HG03521 (cell line): ENCODE measurements around the gene WDR90.

Experiments used
- ATAC-seq: cut with Tn5 transposase; IDR thresholded peaks from one replicate; pipeline ENCODE4 v1.9.1; 2021; ENCODE audit warnings: mild to moderate bottlenecking, moderate library complexity; ENCODE audit not compliant: unreplicated experiment

Gene WDR90

GRCh38 chr16:674214-674881 is 25.2 kb downstream of the WDR90 start:
- ATAC-seq, result no peak

- no peak for ATAC-seq
Measured at GRCh38 chr16:674968-675883, 26.1 kb downstream of the WDR90 start, which contains the start of gene RHBDL1. TSS of gene RHBDL1 (plus strand) at chr16:675671. CDS start at chr16:675791, 120 bp downstream.

- ATAC-seq, result no peak
Measured at GRCh38 chr16:675884-676564, 26.9 kb downstream of the WDR90 start.

- no peak for ATAC-seq
Measured at GRCh38 chr16:676565-676902, 27.4 kb downstream of the WDR90 start.

GRCh38 chr16:676913-677312 is 27.7 kb downstream of the WDR90 start:
- no peak for ATAC-seq

GRCh38 chr16:677316-678190 is 28.4 kb downstream of the WDR90 start:
- no peak for ATAC-seq

- no peak for ATAC-seq
Measured at GRCh38 chr16:678209-678857, 29.2 kb downstream of the WDR90 start.

GRCh38 chr16:678858-679813 is 30.0 kb downstream of the WDR90 start:
- ATAC-seq, result no peak

GRCh38 chr16:679814-680624 is 30.9 kb downstream of the WDR90 start, which contains the start of gene STUB1:
TSS of gene STUB1 (plus strand) at chr16:680410. CDS start at chr16:680526, 116 bp downstream.
- peak; percentile 38 for ATAC-seq

GRCh38 chr16:680625-680945 is 31.4 kb downstream of the WDR90 start:
- ATAC-seq, result no peak

GRCh38 chr16:680967-681745 is 32.0 kb downstream of the WDR90 start:
- no peak for ATAC-seq

GRCh38 chr16:681746-682427 is 32.7 kb downstream of the WDR90 start:
- ATAC-seq, result no peak

GRCh38 chr16:682493-683395 is 33.6 kb downstream of the WDR90 start:
- no peak for ATAC-seq

GRCh38 chr16:683396-684070 is 34.4 kb downstream of the WDR90 start:
- no peak for ATAC-seq

- ATAC-seq, result peak; percentile 63
Measured at GRCh38 chr16:684071-684794, 35.1 kb downstream of the WDR90 start, which contains the start of gene JMJD8. TSS of gene JMJD8 (minus strand) at chr16:684334. CDS start at chr16:684319, 15 bp downstream.
